HG03571 (cell line): ENCODE results near the gene UBE2S.
A peak's percentile ranks its signal among the peaks of the same experiment; 100 is the strongest.
"Not testable (repeated sequence)": the region's sequence is repeated elsewhere in the genome, so short reads cannot be mapped to it uniquely, and the experiment has no call there.

ENCODE experiments used
- ATAC-seq: cut with Tn5 transposase; IDR thresholded peaks from one replicate; pipeline ENCODE4 v1.9.1; 2021; ENCODE audit not compliant: unreplicated experiment

UBE2S gene

GRCh38 chr19:55406826-55407549 lies 600 bp downstream of the UBE2S start:
- peak; percentile 6 for ATAC-seq

DNA sequence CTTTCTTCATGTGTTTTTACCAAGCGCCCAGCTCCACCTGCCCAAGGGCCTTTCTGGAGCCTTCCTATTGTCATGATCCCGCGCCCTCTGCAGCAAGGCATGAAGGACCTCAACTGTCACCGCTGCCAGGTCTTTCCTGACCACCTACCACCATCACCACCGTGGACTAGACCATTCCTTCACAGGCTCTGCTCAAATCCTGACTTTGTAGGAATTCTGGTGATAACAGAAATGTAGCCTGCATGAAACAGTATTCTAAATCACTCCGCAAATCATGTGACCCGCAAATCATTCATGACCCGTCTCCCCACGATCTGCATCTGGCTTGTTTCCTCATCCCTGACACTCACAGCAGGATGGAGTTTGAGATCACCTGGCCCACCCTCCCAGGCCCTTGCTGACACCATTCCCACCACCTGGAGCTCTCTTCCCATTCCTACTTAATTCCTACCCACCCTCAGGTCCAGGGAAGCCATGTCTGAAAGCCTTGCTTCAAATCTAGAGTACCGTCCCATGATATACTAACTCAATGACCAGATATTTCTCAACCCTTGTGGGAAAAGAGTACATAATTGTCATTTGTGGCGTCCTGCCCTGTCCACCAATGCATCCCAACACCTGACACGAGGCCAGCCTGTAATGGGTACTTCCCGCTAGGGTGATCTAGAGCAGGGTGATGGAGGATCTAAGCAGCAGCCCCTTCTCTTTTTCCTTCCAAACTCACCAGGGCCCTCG lies 1.3 kb downstream of the UBE2S start:
- no peak for ATAC-seq

GRCh38 chr19:55405638-55406037 lies 1.9 kb downstream of the UBE2S start:
- no peak for ATAC-seq

- no peak for ATAC-seq
Measured at GRCh38 chr19:55402509-55402908, 5.1 kb downstream of the UBE2S start.

GRCh38 chr19:55401390-55401789 lies 6.2 kb downstream of the UBE2S start:
- ATAC-seq = not testable (repeated sequence)

- no peak for ATAC-seq
Measured at GRCh38 chr19:55400281-55401087, 7.1 kb downstream of the UBE2S start.

- no peak for ATAC-seq
Measured at GRCh38 chr19:55398200-55398925, 9.2 kb downstream of the UBE2S start.

DNA sequence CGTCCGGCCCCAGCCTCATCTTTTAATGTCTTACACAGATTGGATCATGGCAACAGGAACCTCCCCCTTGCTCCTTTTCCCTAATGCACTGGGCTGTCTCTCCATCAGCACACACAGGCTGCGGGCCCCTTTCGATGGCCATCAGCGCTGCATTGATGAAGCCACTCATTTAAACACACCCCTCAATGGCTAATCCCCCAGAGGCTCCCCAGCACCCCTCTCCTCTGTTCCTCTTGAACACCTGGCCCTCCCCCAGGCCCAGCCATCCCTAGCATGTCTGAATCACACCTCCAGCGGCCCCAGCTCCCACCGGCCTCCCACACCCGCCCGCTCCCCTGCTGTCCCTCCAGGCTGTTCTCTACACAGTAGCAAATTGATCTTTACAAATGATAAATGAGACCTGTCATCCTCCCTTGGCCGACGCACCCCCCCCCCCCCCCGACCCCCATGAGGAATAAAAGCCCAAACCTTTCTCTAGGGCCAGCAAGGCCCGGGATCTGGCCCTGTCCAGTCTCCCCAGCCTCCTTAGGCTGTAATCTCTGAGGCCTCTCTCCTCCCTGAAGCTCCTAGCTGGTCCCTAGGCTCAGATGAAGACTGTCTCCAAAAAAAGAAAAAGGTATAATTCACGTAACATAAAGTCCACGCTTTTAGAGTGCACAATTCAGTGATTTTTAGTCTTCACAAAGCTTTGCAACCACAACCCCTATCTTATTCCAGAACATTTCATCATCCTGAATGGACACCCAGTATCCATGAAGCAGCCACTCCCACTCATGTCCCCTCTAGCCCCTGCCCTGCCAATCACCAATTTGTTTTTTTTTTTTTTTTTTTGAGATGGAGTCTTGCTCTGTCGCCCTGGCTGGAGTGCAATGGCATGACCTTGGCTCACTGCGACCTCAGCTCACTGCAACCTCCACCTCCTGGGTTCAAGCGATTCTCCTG lies 14.5 kb downstream of the UBE2S start:
- ATAC-seq = no peak

- ATAC-seq = no peak
Measured at GRCh38 chr19:55391702-55392615, 15.6 kb downstream of the UBE2S start.

GRCh38 chr19:55391191-55391670 lies 16.4 kb downstream of the UBE2S start:
- ATAC-seq = no peak

- no peak for ATAC-seq
Measured at GRCh38 chr19:55390461-55390880, 17.1 kb downstream of the UBE2S start.

GRCh38 chr19:55389386-55390317 lies 17.9 kb downstream of the UBE2S start:
- ATAC-seq = no peak

GRCh38 chr19:55387736-55388497 lies 19.7 kb downstream of the UBE2S start:
- no peak for ATAC-seq

- no peak for ATAC-seq
Measured at GRCh38 chr19:55386493-55386971, 21.1 kb downstream of the UBE2S start.

- peak; percentile 58 for ATAC-seq
Measured at GRCh38 chr19:55385724-55386492, 21.7 kb downstream of the UBE2S start, which contains the start of gene RPL28. TSS of gene RPL28 (plus strand) at chr19:55385932. CDS start at chr19:55386358, 426 bp downstream.
